H9 (cell line): ENCODE data around the gene PXDN. TPM values are rescaled to one million over a fixed set of nuclear protein-coding genes. Genes with fewer than 3 reads are reported as not detected.

ENCODE experiments used
- DNase-seq: peaks from one replicate; pipeline ENCODE4 v3.0.0-alpha.2; 2017
- H2AFZ ChIP-seq: one replicate; pipeline ENCODE4 v1.6.1; 2013; ENCODE audit warnings: mild to moderate bottlenecking, low read length, control low read depth, moderate library complexity
- H2AK5ac ChIP-seq: 2 replicates; pipeline ENCODE4 v1.6.1; 2013; ENCODE audit warnings: low read length, control low read depth, mixed read lengths; ENCODE audit not compliant: insufficient read length
- H2BK120ac ChIP-seq: one replicate; pipeline ENCODE4 v1.6.1; 2013; ENCODE audit warnings: low read depth, mild to moderate bottlenecking, low read length, control low read depth, inconsistent platforms; ENCODE audit not compliant: poor library complexity, severe bottlenecking
- H2BK12ac ChIP-seq: 2 replicates; pipeline ENCODE4 v1.6.1; 2013; ENCODE audit warnings: low read length, control low read depth, mixed read lengths, low read depth; ENCODE audit not compliant: insufficient read length
- H2BK15ac ChIP-seq: 2 replicates; pipeline ENCODE4 v1.6.1; 2013; ENCODE audit warnings: low read depth, low read length, control low read depth
- H2BK20ac ChIP-seq: one replicate; pipeline ENCODE4 v1.6.1; 2013; ENCODE audit warnings: low read depth, mild to moderate bottlenecking, low read length, control low read depth, inconsistent platforms; ENCODE audit not compliant: poor library complexity, severe bottlenecking
- H2BK5ac ChIP-seq: 2 replicates; pipeline ENCODE4 v1.6.1; 2013; ENCODE audit warnings: low read length, control low read depth, mixed read lengths; ENCODE audit not compliant: insufficient read length
- H3K14ac ChIP-seq: 2 replicates; pipeline ENCODE4 v1.6.1; 2013; ENCODE audit warnings: low read length, control low read depth; ENCODE audit not compliant: insufficient read depth
- H3K18ac ChIP-seq: 2 replicates; pipeline ENCODE4 v1.6.1; 2013; ENCODE audit warnings: low read depth, mild to moderate bottlenecking, mixed read lengths, low read length, control low read depth; ENCODE audit not compliant: insufficient read length
- H3K23ac ChIP-seq: 2 replicates; pipeline ENCODE4 v1.6.1; 2013; ENCODE audit warnings: low read length, control low read depth, mixed read lengths, low read depth; ENCODE audit not compliant: insufficient read length
- H3K23me2 ChIP-seq: 2 replicates; pipeline ENCODE4 v1.6.1; 2013; ENCODE audit warnings: low read depth, mild to moderate bottlenecking, mixed read lengths, low read length, control low read depth; ENCODE audit not compliant: insufficient read length, poor library complexity, severe bottlenecking
- H3K27ac ChIP-seq: 2 replicates; pipeline ENCODE4 v1.5.1; 2013; ENCODE audit warnings: low read length, control low read depth, mixed read lengths, low read depth; ENCODE audit not compliant: insufficient read length
- H3K27me3 ChIP-seq: 2 replicates; pipeline ENCODE4 v1.6.1; 2013; ENCODE audit warnings: low read length, control low read depth, inconsistent platforms; ENCODE audit not compliant: insufficient read depth
- H3K4ac ChIP-seq: 2 replicates; pipeline ENCODE4 v1.6.1; 2013; ENCODE audit warnings: low read depth, mild to moderate bottlenecking, control low read depth, inconsistent platforms, low read length, moderate library complexity
- H3K4me1 ChIP-seq: 2 replicates; pipeline ENCODE4 v1.6.1; 2013; ENCODE audit warnings: low read length, control low read depth, inconsistent platforms; ENCODE audit not compliant: insufficient read depth
- H3K4me2 ChIP-seq: 2 replicates; pipeline ENCODE4 v1.6.1; 2013; ENCODE audit warnings: low read length, control low read depth, mixed read lengths; ENCODE audit not compliant: insufficient read length, insufficient read depth
- H3K56ac ChIP-seq: 2 replicates; pipeline ENCODE4 v1.6.1; 2013; ENCODE audit warnings: low read depth, mild to moderate bottlenecking, mixed read lengths, low read length, control low read depth; ENCODE audit not compliant: insufficient read length
- H3K79me1 ChIP-seq: 2 replicates; pipeline ENCODE4 v1.6.1; 2013; ENCODE audit warnings: low read depth, mild to moderate bottlenecking, moderate library complexity, low read length, control low read depth, inconsistent platforms; ENCODE audit not compliant: insufficient read depth, poor library complexity, severe bottlenecking
- H3K79me2 ChIP-seq: 2 replicates; pipeline ENCODE4 v1.6.1; 2013; ENCODE audit warnings: low read length, control low read depth, inconsistent platforms; ENCODE audit not compliant: insufficient read depth
- H3K9ac ChIP-seq: 2 replicates; pipeline ENCODE4 v1.6.1; 2013; ENCODE audit warnings: low read length, control low read depth, mixed read lengths; ENCODE audit not compliant: insufficient read length; ENCODE audit errors: extremely low read depth
- H3K9me3 ChIP-seq: one replicate; pipeline ENCODE4 v1.6.1; 2013; ENCODE audit warnings: low read depth, low read length, inconsistent platforms; ENCODE audit not compliant: control insufficient read depth
- H3T11ph ChIP-seq: one replicate; pipeline ENCODE4 v1.6.1; 2013; ENCODE audit warnings: mild to moderate bottlenecking, low read length, control low read depth, inconsistent platforms
- H4K20me1 ChIP-seq: one replicate; pipeline ENCODE4 v1.6.1; 2013; ENCODE audit not compliant: control insufficient read depth, insufficient read length, insufficient read depth
- H4K5ac ChIP-seq: 2 replicates; pipeline ENCODE4 v1.6.1; 2013; ENCODE audit warnings: low read depth, mild to moderate bottlenecking, mixed read lengths, low read length, control low read depth; ENCODE audit not compliant: insufficient read length
- H4K8ac ChIP-seq: replicated peaks from 2 replicates; pipeline ENCODE4 v1.6.1; 2013; ENCODE audit warnings: low read length, control low read depth, mixed read lengths, low read depth; ENCODE audit not compliant: insufficient read length
- H4K91ac ChIP-seq: 2 replicates; pipeline ENCODE4 v1.6.1; 2013; ENCODE audit warnings: low read depth, mild to moderate bottlenecking, moderate library complexity, mixed read lengths, low read length, control low read depth; ENCODE audit not compliant: insufficient read length
- H3K27ac Mint-ChIP-seq, 3 experiments: 2 replicates in 2 of 3; 3 replicates in 1 of 3; pipeline ENCODE4 v1.8.0; 2020 to 2021; ENCODE audit warnings: mixed read lengths in 3 of 3, mild to moderate bottlenecking in 1 of 3, moderate library complexity in 1 of 3
- H3K27me3 Mint-ChIP-seq: 2 replicates; pipeline ENCODE4 v1.8.0; 2021; ENCODE audit warnings: low read depth, mild to moderate bottlenecking, moderate library complexity, mixed read lengths
- H3K36me3 Mint-ChIP-seq, 3 experiments: 2 replicates in 2 of 3; 3 replicates in 1 of 3; pipeline ENCODE4 v1.8.0; 2020 to 2021; ENCODE audit warnings: low read depth in 3 of 3, mixed read lengths in 3 of 3; ENCODE audit not compliant: insufficient read depth in 1 of 3
- H3K4me1 Mint-ChIP-seq, 2 experiments: 2 replicates each; pipeline ENCODE4 v1.8.0; 2020; ENCODE audit warnings: mixed read lengths in 2 of 2
- H3K4me3 Mint-ChIP-seq, 2 experiments: 2 replicates in 1 of 2; 3 replicates in 1 of 2; pipeline ENCODE4 v1.8.0; 2020 to 2021; ENCODE audit warnings: mild to moderate bottlenecking in 2 of 2, mixed read lengths in 2 of 2, moderate library complexity in 1 of 2
- H3K9me3 Mint-ChIP-seq, 2 experiments: 2 replicates in 1 of 2; 3 replicates in 1 of 2; pipeline ENCODE4 v1.8.0; 2020; ENCODE audit warnings: mild to moderate bottlenecking in 2 of 2, mixed read lengths in 2 of 2, moderate library complexity in 1 of 2
- CTCF ChIP-seq: fragments of 200-600 bp; sonication (generic); conservative IDR thresholded peaks from 3 replicates; pipeline ENCODE4 v1.8.0; 2021; ENCODE audit warnings: antibody characterized with exemption, mild to moderate bottlenecking
- WGBS: extraction: QIAGEN DNeasy Blood & Tissue Kit; methylation state at CpG from one replicate; pipeline ENCODE4 v1.1.7; 2013; ENCODE audit warnings: missing lambda C conversion rate, low lambda C conversion rate, mixed read lengths; ENCODE audit not compliant: insufficient read length; ENCODE audit errors: extremely low coverage; 5-methylcytosine and 5-hydroxymethylcytosine counted together
- total RNA-seq: library from RNA; stranded (reverse); gene quantifications from 2 replicates; pipeline ENCODE4 v1.2.1, GENCODE V29; 2021

Gene PXDN
- total RNA-seq, 1 experiment from 2014 or later: 146 TPM

DNA sequence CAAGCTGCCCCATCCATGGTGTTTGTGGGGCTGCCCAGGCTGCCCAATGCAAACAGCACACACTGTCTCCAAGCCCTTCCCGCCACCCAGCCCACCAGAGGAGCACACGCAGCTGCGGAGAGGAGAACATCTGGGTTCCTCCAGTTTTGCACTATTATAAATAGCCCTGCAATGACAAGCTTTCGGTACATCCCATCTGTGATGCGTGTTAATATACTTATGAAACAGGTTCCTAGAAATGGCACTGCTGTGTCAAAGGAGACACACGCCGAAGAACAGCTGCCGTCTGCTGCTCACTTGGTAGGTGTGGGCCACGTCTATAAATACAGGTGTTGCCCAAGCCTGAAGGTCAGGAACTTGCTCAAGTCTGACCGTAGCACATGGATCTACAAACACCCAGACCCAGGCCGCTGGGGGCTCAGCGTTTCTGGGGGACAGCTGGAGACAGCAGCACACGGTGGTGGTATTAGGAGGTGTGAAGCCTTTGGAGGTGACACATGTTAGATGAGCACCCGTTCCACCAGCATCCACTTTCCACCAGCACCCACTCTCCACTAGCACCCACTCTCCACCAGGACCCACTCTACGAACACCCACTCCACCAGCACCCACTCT, 34.3 kb downstream of the PXDN start:
- H3K4me3 Mint-ChIP-seq: no peak overlapping the region
- Histone ChIP-seq H2BK120ac (no peak overlapping the region), H2BK5ac (no peak overlapping the region), H2AFZ (no peak overlapping the region), H3K4ac (no peak overlapping the region), H3K14ac (no peak overlapping the region; the same call in 1 of the 2 replicates), H3T11ph (no peak overlapping the region), H4K20me1 (peaks cover under 1% of the 10 kb centered on the region), H4K8ac (no peak overlapping the region), H3K23ac (no peak overlapping the region), H2AK5ac (no peak overlapping the region), H3K9me3 (no peaks in the 10 kb centered on the region), H4K91ac (no peak overlapping the region), H3K4me2 (no peak overlapping the region), H2BK15ac (no peak overlapping the region), H2BK12ac (no peak overlapping the region), H3K79me2 (peaks cover 2% of the 10 kb centered on the region; the same call in 1 of the 2 replicates), H3K79me1 (peaks cover 6% of the 10 kb centered on the region), H4K5ac (no peak overlapping the region), H3K27me3 (no peaks in the 10 kb centered on the region), H3K23me2 (no peaks in the 10 kb centered on the region), H3K18ac (no peak overlapping the region), H3K4me1 (peaks cover 4% of the 10 kb centered on the region; the same call in 1 of the 2 replicates), H3K56ac (no peak overlapping the region), H3K27ac (no peak overlapping the region), H2BK20ac (no peak overlapping the region), H3K9ac (no peak overlapping the region)
- no peak for TF ChIP-seq CTCF
- H3K36me3 Mint-ChIP-seq: peaks cover 0 to 2% (median 0%) of the 10 kb centered on the region in 3 experiments; a peak in 3 of 7 replicates
- no peaks in the 10 kb centered on the region; a peak in 1 of 5 replicates for H3K9me3 Mint-ChIP-seq
- peaks cover 40 to 43% of the 10 kb centered on the region in 2 experiments for H3K4me1 Mint-ChIP-seq
- H3K27me3 Mint-ChIP-seq: peaks cover 3% of the 10 kb centered on the region
- H3K27ac Mint-ChIP-seq: no peak overlapping the region; a peak in 1 of 7 replicates
- no CpG with 5 or more reads among the region's 15 CpGs for WGBS
- DNase-seq: no peak
